Activated T-helper 2 cell treated with anti-CD3 and anti-CD28 coated beads, Interferon-gamma antibody, Interleukin-2, Interleukin-4, amounts not matched to agents 10 μg/mL and 5 μg/mL and 100 μg/mL, durations not matched to agents 14 hours and 24 hours and 36 hours (primary cell): ENCODE measurements around the gene TACC3. TPM values are rescaled to one million over a fixed set of nuclear protein-coding genes. Genes with fewer than 3 reads are reported as not detected.
A peak's percentile ranks its signal among the peaks of the same experiment; 100 is the strongest.

ENCODE experiments used
- DNase-seq: peaks from one replicate; pipeline ENCODE4 v3.0.0; 2021; ENCODE audit warnings: low spot score
- H3K27ac Mint-ChIP-seq: one replicate; pipeline ENCODE4 v1.8.0; 2021; ENCODE audit warnings: mixed read lengths
- H3K27me3 Mint-ChIP-seq: one replicate; pipeline ENCODE4 v1.8.0; 2021; ENCODE audit warnings: low read depth, mixed read lengths
- H3K36me3 Mint-ChIP-seq: one replicate; pipeline ENCODE4 v1.8.0; 2021; ENCODE audit warnings: low read depth, mixed read lengths
- H3K4me1 Mint-ChIP-seq: one replicate; pipeline ENCODE4 v1.8.0; 2021; ENCODE audit warnings: low read depth, mixed read lengths
- H3K4me3 Mint-ChIP-seq: one replicate; pipeline ENCODE4 v1.8.0; 2021; ENCODE audit warnings: low read depth, mild to moderate bottlenecking, moderate library complexity, mixed read lengths
- H3K9me3 Mint-ChIP-seq: one replicate; pipeline ENCODE4 v1.8.0; 2021; ENCODE audit warnings: mixed read lengths
- intact Hi-C: fragments of 100-400 bp; cut with micrococcal nuclease; formaldehyde crosslinking; loops from one replicate; pipeline ENCODE4 v1.15.1; 2023
- total RNA-seq: library from RNA; stranded (reverse); gene quantifications from 2 replicates; pipeline ENCODE4 v1.2.3, GENCODE V29; 2022

Gene TACC3
- total RNA-seq, 1 donor from 2014 or later = 137 TPM

GRCh38 chr4:1721666-1722550 is 587 bp downstream of the TACC3 start:
- Mint-ChIP-seq H3K9me3 (no peaks in the 10 kb centered on the region), H3K4me3 (peak overlapping the region; percentile 97), H3K4me1 (peaks cover 41% of the 10 kb centered on the region), H3K27ac (peak overlapping the region; percentile 99), H3K27me3 (no peaks in the 10 kb centered on the region), H3K36me3 (peaks cover 63% of the 10 kb centered on the region)
- DNase-seq = no peak
- intact Hi-C loops = loop anchor here (1.0 to 2.0 kb wide), 3 partner anchors 10 to 521 kb away; partner anchors contain the start of genes HAUS3, NSD2, POLN and SLBP

GRCh38 chr4:1722551-1723118 is 1.3 kb downstream of the TACC3 start:
- intact Hi-C loops = no loop called here
- Mint-ChIP-seq H3K27me3 (no peaks in the 10 kb centered on the region), H3K27ac (peak overlapping the region; percentile 99), H3K9me3 (no peaks in the 10 kb centered on the region), H3K4me3 (peak overlapping the region; percentile 97), H3K4me1 (peaks cover 45% of the 10 kb centered on the region), H3K36me3 (peaks cover 68% of the 10 kb centered on the region)
- no peak for DNase-seq

- intact Hi-C loops = no loop called here
- no peak for DNase-seq
- Mint-ChIP-seq H3K9me3 (no peaks in the 10 kb centered on the region), H3K27me3 (no peaks in the 10 kb centered on the region), H3K4me1 (peaks cover 45% of the 10 kb centered on the region), H3K4me3 (peak overlapping the region; percentile 97), H3K36me3 (peaks cover 73% of the 10 kb centered on the region), H3K27ac (peak overlapping the region; percentile 99)
Measured at GRCh38 chr4:1723131-1723801, 1.9 kb downstream of the TACC3 start.

- H3K27ac Mint-ChIP-seq = peak overlapping the region; percentile 29
- no peaks in the 10 kb centered on the region for H3K27me3 Mint-ChIP-seq
- DNase-seq = no peak
- H3K4me3 Mint-ChIP-seq = no peak overlapping the region
- intact Hi-C loops = no loop called here
- no peaks in the 10 kb centered on the region for H3K9me3 Mint-ChIP-seq
- peaks cover 76% of the 10 kb centered on the region for H3K36me3 Mint-ChIP-seq
- H3K4me1 Mint-ChIP-seq = peaks cover 33% of the 10 kb centered on the region
Measured at GRCh38 chr4:1725521-1725920, 4.2 kb downstream of the TACC3 start.

GRCh38 chr4:1726146-1726934 is 5.0 kb downstream of the TACC3 start:
- H3K36me3 Mint-ChIP-seq = peaks cover 85% of the 10 kb centered on the region
- peaks cover 35% of the 10 kb centered on the region for H3K4me1 Mint-ChIP-seq

GRCh38 chr4:1727117-1728031 is 6.1 kb downstream of the TACC3 start:
- Mint-ChIP-seq H3K4me1 (peaks cover 32% of the 10 kb centered on the region), H3K36me3 (peaks cover 87% of the 10 kb centered on the region), H3K27me3 (no peaks in the 10 kb centered on the region), H3K4me3 (no peak overlapping the region), H3K9me3 (no peaks in the 10 kb centered on the region), H3K27ac (no peak overlapping the region)
- DNase-seq = no peak
- intact Hi-C loops = no loop called here

More at GRCh38 chr4:1726146-1726934, 5.0 kb downstream of the TACC3 start:
- H3K9me3 Mint-ChIP-seq = no peaks in the 10 kb centered on the region
- H3K4me3 Mint-ChIP-seq = no peak overlapping the region
- no peaks in the 10 kb centered on the region for H3K27me3 Mint-ChIP-seq
- peak; percentile 81 for DNase-seq
- intact Hi-C loops = loop anchor here (1.0 kb wide), 1 partner anchor 33 kb away; no protein-coding TSS in a partner anchor
- H3K27ac Mint-ChIP-seq = peak overlapping the region; percentile 66

GRCh38 chr4:1728061-1728980 is 7.0 kb downstream of the TACC3 start:
- DNase-seq = no peak
- H3K4me1 Mint-ChIP-seq = peaks cover 23% of the 10 kb centered on the region
- no peak overlapping the region for H3K4me3 Mint-ChIP-seq
- H3K27me3 Mint-ChIP-seq = no peaks in the 10 kb centered on the region
- H3K27ac Mint-ChIP-seq = no peak overlapping the region
- intact Hi-C loops = no loop called here
- no peaks in the 10 kb centered on the region for H3K9me3 Mint-ChIP-seq
- peaks cover 87% of the 10 kb centered on the region for H3K36me3 Mint-ChIP-seq

- Mint-ChIP-seq H3K27me3 (no peaks in the 10 kb centered on the region), H3K4me3 (no peak overlapping the region), H3K4me1 (peaks cover 11% of the 10 kb centered on the region), H3K27ac (no peak overlapping the region), H3K36me3 (peaks cover 91% of the 10 kb centered on the region), H3K9me3 (no peaks in the 10 kb centered on the region)
- DNase-seq = no peak
- intact Hi-C loops = no loop called here
Measured at GRCh38 chr4:1730532-1731135, 9.3 kb downstream of the TACC3 start.

GRCh38 chr4:1731180-1731579 is 9.9 kb downstream of the TACC3 start:
- peaks cover 94% of the 10 kb centered on the region for H3K36me3 Mint-ChIP-seq
- no peak overlapping the region for H3K4me3 Mint-ChIP-seq
- H3K9me3 Mint-ChIP-seq = no peaks in the 10 kb centered on the region
- peaks cover 11% of the 10 kb centered on the region for H3K4me1 Mint-ChIP-seq
- no peak for DNase-seq
- intact Hi-C loops = no loop called here
- no peaks in the 10 kb centered on the region for H3K27me3 Mint-ChIP-seq
- H3K27ac Mint-ChIP-seq = no peak overlapping the region

GRCh38 chr4:1732911-1733310 is 11.6 kb downstream of the TACC3 start:
- Mint-ChIP-seq H3K9me3 (peaks cover 1% of the 10 kb centered on the region), H3K4me3 (no peak overlapping the region), H3K27me3 (no peaks in the 10 kb centered on the region), H3K4me1 (peaks cover 2% of the 10 kb centered on the region), H3K27ac (no peak overlapping the region), H3K36me3 (peaks cover 93% of the 10 kb centered on the region)
- intact Hi-C loops = no loop called here
- DNase-seq = no peak
